HG03139 (cell line): Measurements from ENCODE around the gene KLHL29.

Experiments used
- ATAC-seq: cut with Tn5 transposase; IDR thresholded peaks from one replicate; pipeline ENCODE4 v1.9.1; 2021; ENCODE audit not compliant: unreplicated experiment

The KLHL29 gene

DNA sequence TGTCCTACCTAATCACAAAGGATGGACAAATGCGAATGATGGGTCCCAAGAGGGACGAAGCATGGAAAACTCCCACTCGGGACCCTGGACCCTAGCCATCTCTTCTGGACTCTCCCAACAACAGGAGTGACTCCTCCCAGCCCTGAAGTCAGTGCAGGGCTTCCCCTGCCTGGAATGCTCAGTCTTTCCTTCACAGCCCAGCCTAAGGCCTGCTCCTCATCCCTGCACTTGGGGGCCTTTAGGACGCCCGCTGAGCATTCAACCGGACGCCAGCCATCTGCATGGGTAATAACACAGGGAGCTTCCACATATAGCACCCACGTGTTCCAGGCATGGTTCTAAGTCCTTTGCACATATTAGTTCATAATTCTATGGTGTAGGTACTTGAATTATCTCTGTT is 237.5 kb downstream of the KLHL29 start:
- ATAC-seq = no peak

DNA sequence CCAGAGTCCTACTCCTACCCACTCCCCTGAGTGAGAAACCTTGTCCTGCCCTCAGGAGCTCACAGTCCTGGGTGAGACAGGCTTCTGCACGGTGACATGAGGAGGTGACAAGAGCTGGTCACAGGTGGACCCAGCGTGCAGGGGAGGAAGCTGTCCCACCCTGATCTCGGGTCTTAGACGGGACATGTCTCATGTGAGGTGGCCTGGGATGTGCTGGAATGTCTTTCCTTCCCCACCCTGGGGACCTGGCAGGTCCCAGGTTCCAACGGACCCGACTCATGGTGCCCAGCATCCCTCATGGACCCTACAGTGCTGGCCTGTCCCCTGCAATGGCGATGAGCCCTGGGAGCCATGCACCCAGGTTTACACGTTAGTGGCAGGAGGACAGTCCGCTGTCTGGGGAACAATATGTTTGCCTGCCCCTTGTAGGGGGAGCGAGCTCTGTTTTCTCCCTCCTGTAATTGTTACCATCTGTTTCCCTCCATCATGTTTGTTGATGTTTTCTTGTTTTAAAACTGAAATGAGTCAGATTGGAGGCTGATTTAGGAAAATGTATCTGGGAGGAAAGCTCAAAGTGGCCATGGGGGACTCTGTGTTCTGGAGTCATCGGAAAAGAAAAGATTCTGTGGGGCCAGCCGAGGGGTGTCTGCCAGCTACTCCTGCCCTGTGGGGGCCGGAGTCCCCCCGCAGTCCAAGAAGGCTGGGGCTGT is 238.1 kb downstream of the KLHL29 start:
- no peak for ATAC-seq

GRCh38 chr2:23624378-23624777 is 239.4 kb downstream of the KLHL29 start:
- no peak for ATAC-seq

GRCh38 chr2:23624915-23625314 is 239.9 kb downstream of the KLHL29 start:
- ATAC-seq = no peak

- ATAC-seq = no peak
Observed at GRCh38 chr2:23625726-23626125, 240.7 kb downstream of the KLHL29 start.

GRCh38 chr2:23626701-23627230 is 241.8 kb downstream of the KLHL29 start:
- ATAC-seq = no peak

- ATAC-seq = no peak
Observed at GRCh38 chr2:23627236-23628009, 242.4 kb downstream of the KLHL29 start.

DNA sequence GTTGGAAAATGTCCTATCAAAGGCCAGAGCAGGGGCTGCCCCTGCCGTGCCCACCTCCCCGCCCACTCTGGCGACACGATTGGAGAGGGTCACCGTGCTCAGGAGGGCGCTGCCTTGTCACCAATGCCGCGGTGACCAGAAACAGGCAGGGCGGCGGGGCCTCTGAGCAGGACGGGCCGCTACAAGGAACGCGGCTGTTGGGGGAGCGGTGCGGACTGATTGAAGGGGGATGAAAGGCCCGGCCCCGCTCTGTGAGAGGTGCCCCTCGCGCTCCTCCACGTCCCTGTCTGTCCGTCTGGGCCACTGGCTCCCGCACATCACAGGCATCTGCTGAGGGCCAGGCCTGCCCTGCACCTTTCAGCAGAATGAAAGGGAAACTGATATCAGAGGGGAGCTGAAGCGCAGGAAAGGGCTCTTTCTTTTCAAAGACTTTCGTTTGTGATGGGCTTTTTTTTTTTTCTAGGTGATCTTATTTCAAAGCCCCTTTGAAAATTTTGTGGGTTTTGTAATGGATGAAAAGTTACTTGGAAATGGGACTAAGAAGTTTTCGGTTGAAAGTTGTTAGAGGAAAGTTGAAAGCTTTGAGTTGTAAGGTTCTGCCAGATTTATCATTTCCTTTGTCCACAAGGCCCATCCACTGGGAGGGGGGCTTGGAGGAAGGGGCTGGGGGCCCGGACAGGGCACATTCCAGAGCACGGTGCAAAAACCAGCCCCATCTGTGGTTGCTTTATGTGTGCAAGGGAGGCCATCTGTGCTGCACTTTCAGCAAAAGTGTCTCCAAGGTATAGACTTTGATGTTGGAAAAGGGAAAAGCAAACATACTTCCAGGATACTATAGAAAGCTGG is 244.2 kb downstream of the KLHL29 start:
- no peak for ATAC-seq

DNA sequence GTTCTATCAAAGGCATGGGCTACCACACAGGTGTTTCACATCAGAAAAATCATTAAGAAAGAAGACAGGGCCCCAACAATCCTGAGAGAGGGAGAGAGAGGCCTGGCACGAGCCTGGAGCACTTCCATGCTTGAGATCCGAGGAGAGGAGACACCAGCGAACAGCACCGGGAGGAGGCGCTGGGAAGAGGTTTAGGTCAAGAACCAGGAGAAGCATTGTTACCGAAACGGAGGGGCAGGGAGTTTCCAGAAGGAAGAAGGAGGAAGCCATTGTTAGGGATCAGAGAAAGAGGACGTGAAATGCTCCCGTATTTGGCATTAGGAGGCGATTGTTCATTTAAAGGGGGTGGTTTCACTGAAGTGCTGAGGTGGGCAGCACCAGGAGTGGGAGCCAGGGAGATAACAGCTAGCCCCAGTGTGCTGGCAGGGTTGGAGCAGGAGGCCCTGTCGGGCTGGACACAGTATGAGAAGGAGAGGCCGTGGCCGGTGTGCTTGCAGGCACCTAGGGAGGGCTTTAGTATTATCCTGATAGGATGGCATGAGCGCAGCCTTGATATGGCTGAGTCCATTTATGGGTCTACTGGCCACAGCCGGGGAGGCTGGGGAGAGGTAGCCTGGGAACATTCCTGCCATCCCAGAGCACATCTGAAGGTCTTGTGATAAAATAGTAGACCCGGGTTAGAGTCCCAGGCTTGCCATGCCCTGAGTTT is 244.9 kb downstream of the KLHL29 start:
- ATAC-seq = no peak

GRCh38 chr2:23630961-23631360 is 246.0 kb downstream of the KLHL29 start:
- no peak for ATAC-seq

- no peak for ATAC-seq
Observed at GRCh38 chr2:23631389-23631788, 246.4 kb downstream of the KLHL29 start.

- no peak for ATAC-seq
Observed at GRCh38 chr2:23632386-23632785, 247.4 kb downstream of the KLHL29 start.

DNA sequence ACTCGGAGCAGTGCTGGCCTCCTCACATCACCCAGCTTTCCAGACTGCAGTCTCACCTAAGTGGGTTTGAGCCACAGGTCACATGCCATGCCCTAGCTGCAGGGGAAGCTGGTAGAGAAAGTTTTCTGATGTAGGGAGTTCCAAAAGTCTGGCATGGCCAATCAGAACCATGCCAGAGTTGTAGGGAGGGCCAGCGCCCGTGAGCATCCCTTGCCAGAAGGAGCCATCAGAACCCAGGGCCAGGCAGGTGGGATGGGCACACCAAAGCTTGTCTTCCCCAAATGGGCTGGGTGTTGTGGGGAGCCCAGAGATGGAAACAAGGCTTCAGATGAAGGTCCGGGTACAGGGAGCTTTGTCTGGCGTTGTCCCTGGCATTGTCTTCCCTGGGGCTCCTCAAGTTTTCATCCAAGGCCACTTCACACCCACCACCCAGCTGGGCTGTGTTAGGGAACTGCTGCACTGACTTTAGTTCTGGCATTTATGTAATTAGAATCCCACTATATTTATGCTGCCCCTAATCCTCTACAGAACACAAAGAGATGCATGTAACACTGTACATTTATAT is 247.9 kb downstream of the KLHL29 start:
- ATAC-seq = no peak

- ATAC-seq = no peak
Observed at GRCh38 chr2:23633966-23634365, 249.0 kb downstream of the KLHL29 start.

GRCh38 chr2:23635442-23636340 is 250.7 kb downstream of the KLHL29 start:
- no peak for ATAC-seq

- no peak for ATAC-seq
Observed at GRCh38 chr2:23636426-23636825, 251.4 kb downstream of the KLHL29 start.

DNA sequence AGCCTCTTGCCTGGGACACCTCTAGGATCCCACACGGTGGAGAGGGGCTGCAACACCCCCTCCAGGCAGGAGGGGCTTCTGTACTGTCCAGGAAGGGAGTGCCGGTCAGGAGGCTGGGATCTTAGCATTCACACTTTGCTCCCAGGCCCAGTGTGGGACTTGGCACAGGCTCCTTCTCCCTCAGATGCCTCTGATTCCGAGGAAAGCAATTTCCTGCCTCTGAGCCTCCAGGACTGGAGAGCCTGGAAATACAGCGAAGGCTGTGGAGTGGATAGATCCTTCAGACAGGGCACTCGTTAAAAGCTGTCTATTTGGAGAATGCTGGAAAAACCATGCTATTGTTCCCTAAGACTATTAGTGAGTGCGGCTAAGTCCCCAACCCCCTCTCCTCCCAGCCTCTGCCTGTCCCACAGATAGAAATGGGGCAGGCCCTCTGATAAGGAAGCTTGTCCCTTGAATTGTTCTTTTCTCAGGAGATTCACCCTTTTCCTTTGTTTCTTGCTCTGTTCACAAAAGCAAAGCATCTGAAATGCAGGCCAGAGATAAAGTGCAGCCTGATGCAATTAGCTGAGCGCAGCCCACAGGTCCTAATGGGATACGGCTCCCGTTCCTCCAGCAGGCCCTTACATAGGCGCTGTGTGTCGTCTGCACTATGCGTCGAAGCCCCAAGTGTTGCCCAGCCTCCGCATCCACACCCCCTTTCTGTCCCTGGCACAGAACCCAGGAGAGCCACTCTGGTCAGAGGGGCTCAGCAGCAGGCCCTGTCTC is 252.2 kb downstream of the KLHL29 start:
- ATAC-seq = no peak

DNA sequence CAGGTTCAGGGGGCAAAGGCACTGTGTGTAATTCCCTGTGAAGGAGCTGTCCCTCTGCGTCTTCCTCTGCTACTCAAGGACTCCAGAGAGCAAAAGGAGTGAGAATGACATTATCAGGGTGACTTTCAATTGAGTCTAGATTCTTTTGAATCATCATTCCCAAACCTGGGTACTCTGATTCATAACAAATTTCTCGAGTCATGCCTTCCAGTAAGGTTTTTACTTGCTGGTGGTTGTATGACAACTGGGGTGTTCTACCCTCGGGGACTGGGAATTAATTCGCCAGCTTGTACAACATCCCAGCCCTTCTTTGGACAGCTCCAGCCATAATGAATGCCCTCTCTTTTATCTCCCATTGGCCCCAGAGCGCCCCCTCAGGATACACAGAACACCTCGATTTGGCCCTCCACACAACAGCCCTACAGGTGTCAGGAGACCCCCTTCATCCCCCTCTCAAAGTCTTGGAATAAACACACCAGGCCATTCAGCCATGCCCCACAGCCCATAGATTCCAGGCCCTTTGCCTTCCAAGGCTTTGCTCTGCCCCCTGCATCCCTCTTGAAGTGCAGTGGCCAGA is 254.5 kb downstream of the KLHL29 start:
- ATAC-seq = no peak
